Caco-2 (cell line): ENCODE measurements around the gene HIVEP2. TPM values are rescaled to one million over a fixed set of nuclear protein-coding genes. Genes with fewer than 3 reads are reported as not detected.

Experiments used
- BruUV-seq: library from RNA; stranded (reverse); fragments of 400-500 nt; replicated peaks from 2 replicates; lab custom pipeline; 2021; lab: Mats Ljungman, UMichigan
- CTCF ChIA-PET: fragments of 300-600 bp; sonication (Branson Sonifier 250); formaldehyde crosslinking; loops from one replicate; lab custom pipeline; 2022; ENCODE audit warnings: antibody characterized with exemption; lab: Charles Lee
- POLR2A ChIA-PET: fragments of 300-600 bp; sonication (Branson Sonifier 250); formaldehyde crosslinking; loops from one replicate; lab custom pipeline; 2022; ENCODE audit warnings: antibody characterized with exemption; lab: Charles Lee
- DNase-seq, 2 experiments: peaks; one replicate each; pipeline versions ENCODE4 v3.0.0 to v3.0.0-alpha.2; 2020 to 2022
- H3K27me3 ChIP-seq: replicated peaks from 2 replicates; pipeline ENCODE4 v1.6.0; 2011; ENCODE audit warnings: low read length; ENCODE audit not compliant: control insufficient read depth, insufficient read depth
- H3K36me3 ChIP-seq: 2 replicates; pipeline ENCODE4 v1.5.1; 2011; ENCODE audit warnings: low read length; ENCODE audit not compliant: control insufficient read depth, insufficient read depth
- H3K4me1 ChIP-seq: fragments of 250-450 bp; sonication (Bioruptor Pico); 2 replicates; pipeline ENCODE4 v1.5.1; 2020; ENCODE audit warnings: mild to moderate bottlenecking
- H3K4me3 ChIP-seq: 2 replicates; pipeline ENCODE4 v1.5.1; 2011; ENCODE audit warnings: low read depth, mild to moderate bottlenecking, control low read depth, low read length
- H3K9me3 ChIP-seq: fragments of 250-450 bp; sonication (Bioruptor Pico); 2 replicates; pipeline ENCODE4 v1.5.1; 2020; ENCODE audit warnings: mild to moderate bottlenecking, moderate library complexity
- H3K27ac Mint-ChIP-seq: one replicate; pipeline ENCODE4 v1.8.0; 2022; ENCODE audit warnings: mixed read lengths; ENCODE audit not compliant: unreplicated experiment
- H3K27me3 Mint-ChIP-seq: one replicate; pipeline ENCODE4 v1.8.0; 2022; ENCODE audit warnings: mixed read lengths; ENCODE audit not compliant: insufficient read depth, unreplicated experiment
- H3K36me3 Mint-ChIP-seq: one replicate; pipeline ENCODE4 v1.8.0; 2022; ENCODE audit warnings: mild to moderate bottlenecking, mixed read lengths; ENCODE audit not compliant: insufficient read depth, unreplicated experiment
- H3K4me1 Mint-ChIP-seq: one replicate; pipeline ENCODE4 v1.8.0; 2022; ENCODE audit warnings: low read depth, mixed read lengths; ENCODE audit not compliant: unreplicated experiment
- H3K4me3 Mint-ChIP-seq: one replicate; pipeline ENCODE4 v1.8.0; 2022; ENCODE audit warnings: mild to moderate bottlenecking, moderate library complexity, mixed read lengths; ENCODE audit not compliant: unreplicated experiment
- H3K9me3 Mint-ChIP-seq: one replicate; pipeline ENCODE4 v1.8.0; 2022; ENCODE audit warnings: mixed read lengths; ENCODE audit not compliant: unreplicated experiment
- CTCF ChIP-seq, 2 experiments: fragments of 200-600 bp in 1 of 2; IDR thresholded peaks; 1 replicate in 1 of 2; 2 replicates in 1 of 2; pipeline versions ENCODE4 v1.5.1 to v1.8.0; 2011 to 2022; ENCODE audit warnings: antibody characterized with exemption in 1 of 2, control low read depth in 1 of 2, inconsistent platforms in 1 of 2, low read depth in 1 of 2, low read length in 1 of 2, mild to moderate bottlenecking in 1 of 2, moderate library complexity in 1 of 2; ENCODE audit not compliant: insufficient read depth in 1 of 2, severe bottlenecking in 1 of 2, unreplicated experiment in 1 of 2
- intact Hi-C: fragments of 100-400 bp; cut with micrococcal nuclease; formaldehyde crosslinking; loops from one replicate; pipeline ENCODE4 v1.10.0; 2022; ENCODE audit not compliant: unreplicated experiment
- total RNA-seq: library from RNA; stranded (reverse); gene quantifications from 2 replicates; pipeline ENCODE4 v1.2.3, GENCODE V29; 2022

HIVEP2 gene
- total RNA-seq, 1 experiment from 2014 or later: 1.0 TPM

DNA sequence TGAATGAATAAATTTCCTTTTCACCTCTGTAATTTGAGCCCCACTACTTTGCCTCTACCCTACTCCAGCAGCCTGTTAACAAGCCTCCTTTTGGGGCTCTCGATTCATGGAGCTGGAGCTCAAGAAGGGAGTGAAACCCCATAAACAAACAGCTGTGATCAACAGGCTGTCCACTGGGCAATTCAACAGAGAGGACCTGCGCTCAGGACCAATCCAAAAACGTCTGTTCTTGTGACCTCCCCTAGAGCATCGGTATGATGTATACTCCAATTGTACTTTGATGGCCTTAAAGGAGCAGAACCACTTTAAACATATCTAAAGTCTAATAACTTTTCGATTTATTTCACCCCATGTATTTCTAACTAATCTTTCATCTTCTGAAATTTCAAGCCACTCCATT lies 37.4 kb downstream of the HIVEP2 start:
- Histone ChIP-seq H3K36me3 (no peaks in the 10 kb centered on the region), H3K27me3 (no peaks in the 10 kb centered on the region), H3K4me3 (no peak overlapping the region), H3K4me1 (no peaks in the 10 kb centered on the region), H3K9me3 (no peaks in the 10 kb centered on the region)
- CTCF ChIA-PET: no interaction called here
- no peak overlapping the region for H3K27ac Mint-ChIP-seq
- POLR2A ChIA-PET: no interaction called here
- intact Hi-C loops: no loop called here
- no peak for TF ChIP-seq CTCF (IDR thresholded peaks at IDR 0.05; ENCODE audit: insufficient read depth in 1 of 2, low read depth in 1 of 2, low read length in 1 of 2, severe bottlenecking in 1 of 2, unreplicated experiment in 1 of 2)
- H3K36me3 Mint-ChIP-seq: no peaks in the 10 kb centered on the region
- no TSS peak for BruUV-seq
- no peak overlapping the region for H3K4me3 Mint-ChIP-seq
- no peaks in the 10 kb centered on the region for H3K4me1 Mint-ChIP-seq
- no peaks in the 10 kb centered on the region for H3K9me3 Mint-ChIP-seq
- peaks cover 4% of the 10 kb centered on the region for H3K27me3 Mint-ChIP-seq
- DNase-seq: no peak

- ChIA-PET CTCF (no interaction called here), POLR2A (no interaction called here)
- no peaks in the 10 kb centered on the region for H3K4me1 Mint-ChIP-seq
- Histone ChIP-seq H3K4me1 (no peaks in the 10 kb centered on the region), H3K4me3 (no peak overlapping the region), H3K9me3 (no peaks in the 10 kb centered on the region), H3K36me3 (no peaks in the 10 kb centered on the region), H3K27me3 (no peaks in the 10 kb centered on the region)
- intact Hi-C loops: no loop called here
- no peaks in the 10 kb centered on the region for H3K9me3 Mint-ChIP-seq
- BruUV-seq: no TSS peak
- no peak overlapping the region for H3K4me3 Mint-ChIP-seq
- DNase-seq: no peak
- H3K27me3 Mint-ChIP-seq: peaks cover 4% of the 10 kb centered on the region
- no peak overlapping the region for H3K27ac Mint-ChIP-seq
- TF ChIP-seq CTCF (IDR thresholded peaks at IDR 0.05; ENCODE audit: insufficient read depth in 1 of 2, low read depth in 1 of 2, low read length in 1 of 2, severe bottlenecking in 1 of 2, unreplicated experiment in 1 of 2): no peak
- no peaks in the 10 kb centered on the region for H3K36me3 Mint-ChIP-seq
Measured at GRCh38 chr6:142906945-142907470, 38.0 kb downstream of the HIVEP2 start.

- intact Hi-C loops: no loop called here
- no peaks in the 10 kb centered on the region for H3K4me1 ChIP-seq
- H3K36me3 Mint-ChIP-seq: no peaks in the 10 kb centered on the region
- BruUV-seq: no TSS peak
- TF ChIP-seq CTCF (IDR thresholded peaks at IDR 0.05; ENCODE audit: insufficient read depth in 1 of 2, low read depth in 1 of 2, low read length in 1 of 2, severe bottlenecking in 1 of 2, unreplicated experiment in 1 of 2): no peak
- DNase-seq: no peak
- H3K9me3 ChIP-seq: no peaks in the 10 kb centered on the region
- POLR2A ChIA-PET: no interaction called here
- H3K36me3 ChIP-seq: no peaks in the 10 kb centered on the region
- H3K4me3 ChIP-seq: no peak overlapping the region
- H3K9me3 Mint-ChIP-seq: no peaks in the 10 kb centered on the region
- H3K27me3 Mint-ChIP-seq: peaks cover 6% of the 10 kb centered on the region
- H3K27ac Mint-ChIP-seq: no peak overlapping the region
- CTCF ChIA-PET: no interaction called here
- no peaks in the 10 kb centered on the region for H3K27me3 ChIP-seq
- H3K4me3 Mint-ChIP-seq: no peak overlapping the region
- no peaks in the 10 kb centered on the region for H3K4me1 Mint-ChIP-seq
Measured at GRCh38 chr6:142903812-142904211, 41.2 kb downstream of the HIVEP2 start.
